Measurements from ENCODE around the gene ATF4.

ATF4 gene

DNA sequence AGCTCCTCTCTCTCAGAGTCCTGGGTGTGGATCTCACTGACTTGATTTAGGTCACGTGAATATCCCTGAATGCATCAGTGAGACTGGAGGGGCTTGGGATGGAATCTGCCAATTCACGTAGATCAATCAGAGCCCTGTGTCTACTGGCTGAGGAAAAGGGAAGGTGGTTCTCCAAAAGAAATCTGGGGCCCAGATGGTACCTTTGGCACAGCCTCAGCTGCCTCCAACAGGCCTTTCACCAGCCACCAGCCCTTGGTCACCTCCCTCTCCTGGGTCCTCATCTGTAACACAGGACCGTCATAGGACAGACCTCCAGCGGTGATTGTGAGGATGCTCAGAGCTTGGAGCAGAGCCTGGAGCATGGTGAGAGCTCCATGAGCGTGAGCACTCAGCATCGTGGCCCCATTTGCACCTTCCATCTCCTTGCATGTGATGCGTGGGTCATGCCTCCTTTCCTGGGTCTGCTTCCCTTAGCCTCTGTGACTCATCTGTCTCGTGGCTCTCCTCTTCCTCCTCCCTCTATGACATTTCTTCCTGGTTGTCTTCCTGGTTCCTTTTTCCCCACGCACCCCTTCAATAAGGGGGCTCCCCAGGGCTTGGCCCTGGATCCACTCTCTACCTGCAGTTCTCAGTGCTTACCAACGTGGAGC is 25.8 kb upstream of the ATF4 start:
- no peak for TF ChIP-seq GATA2 (IDR thresholded peaks at IDR 0.05; ENCODE audit: low read depth, low read length)
- no peak for TF ChIP-seq GATA3 (IDR thresholded peaks at IDR 0.05; ENCODE audit: low read depth, low read length)

DNA sequence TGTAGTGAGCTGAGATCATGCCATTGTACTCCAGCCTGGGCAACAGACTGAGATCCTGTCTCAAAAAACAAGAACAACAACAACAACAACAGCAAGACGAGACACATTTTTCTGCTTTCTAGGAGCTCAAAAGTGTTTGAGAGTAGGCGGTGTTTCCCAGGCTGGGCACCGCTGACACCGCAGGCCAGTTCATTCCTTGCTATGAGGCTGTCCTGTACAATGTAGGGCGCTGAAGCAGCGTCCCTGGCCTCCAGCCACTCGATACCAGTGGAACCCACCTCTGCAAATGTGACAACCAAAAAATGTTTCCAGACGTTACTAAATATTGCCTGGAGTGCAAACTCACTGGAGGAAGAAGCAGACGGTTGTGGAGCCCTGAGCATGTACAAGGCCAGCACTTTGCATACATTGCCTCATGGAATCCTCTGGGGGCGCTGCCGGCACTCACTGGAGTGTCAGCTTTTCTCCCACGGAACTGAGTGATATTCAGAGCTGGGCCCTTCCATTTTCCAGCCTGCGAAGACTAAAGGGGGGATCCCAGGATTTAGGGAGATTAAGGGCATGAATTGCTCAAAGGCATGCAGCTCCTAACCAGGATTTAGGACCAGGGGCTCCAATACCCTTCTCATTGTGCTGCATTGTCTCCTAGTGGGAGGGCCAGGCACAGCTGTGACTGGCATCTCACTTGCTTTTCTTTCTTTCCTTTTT is 24.1 kb upstream of the ATF4 start:
- TF ChIP-seq GATA2 (IDR thresholded peaks at IDR 0.05; ENCODE audit: low read depth, low read length) (no peak), GATA3 (IDR thresholded peaks at IDR 0.05; ENCODE audit: low read depth, low read length) (no peak)

DNA sequence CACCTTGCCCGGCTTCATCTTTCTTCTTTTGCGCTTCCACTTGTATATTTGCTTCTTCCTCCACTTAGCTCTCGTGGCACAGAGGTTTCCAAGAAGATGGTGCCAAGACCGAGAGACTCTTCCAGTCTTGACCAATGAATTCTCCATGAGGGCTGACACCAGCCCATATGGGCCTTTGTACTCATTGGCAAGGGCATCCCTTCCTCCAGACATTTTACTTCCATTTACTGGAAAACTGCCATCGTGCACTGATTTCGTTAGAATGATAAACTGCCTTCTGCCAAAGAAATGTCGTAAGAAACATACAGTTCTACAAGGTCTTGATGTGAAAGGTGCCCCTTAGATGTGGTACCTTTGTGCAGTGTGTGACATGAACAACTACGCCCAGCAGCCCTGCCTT is 22.9 kb upstream of the ATF4 start:
- TF ChIP-seq GATA3 (IDR thresholded peaks at IDR 0.05; ENCODE audit: low read depth, low read length) = no peak
- TF ChIP-seq GATA2 (IDR thresholded peaks at IDR 0.05; ENCODE audit: low read depth, low read length) = no peak

DNA sequence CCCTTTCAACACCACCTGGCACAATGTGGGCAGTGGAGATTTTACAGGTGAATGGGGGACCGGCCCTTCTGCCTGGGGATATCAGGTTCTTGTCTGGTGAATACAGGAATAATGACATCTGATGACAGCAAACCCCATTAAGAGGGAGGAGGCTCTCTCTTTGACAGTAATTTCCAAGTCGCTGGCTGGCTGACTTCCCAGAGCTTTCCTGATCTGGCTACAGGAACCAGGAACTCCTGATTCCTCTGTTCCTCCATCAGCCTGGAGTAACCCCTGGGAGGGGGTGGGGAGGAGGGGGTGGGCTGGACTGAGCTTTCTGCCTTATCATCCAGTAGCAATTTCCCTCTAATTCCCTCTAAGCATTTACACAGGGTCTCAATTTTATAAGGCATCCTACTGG is 22.0 kb upstream of the ATF4 start:
- TF ChIP-seq GATA2 (IDR thresholded peaks at IDR 0.05; ENCODE audit: low read depth, low read length) (no peak), GATA3 (IDR thresholded peaks at IDR 0.05; ENCODE audit: low read depth, low read length) (no peak)

DNA sequence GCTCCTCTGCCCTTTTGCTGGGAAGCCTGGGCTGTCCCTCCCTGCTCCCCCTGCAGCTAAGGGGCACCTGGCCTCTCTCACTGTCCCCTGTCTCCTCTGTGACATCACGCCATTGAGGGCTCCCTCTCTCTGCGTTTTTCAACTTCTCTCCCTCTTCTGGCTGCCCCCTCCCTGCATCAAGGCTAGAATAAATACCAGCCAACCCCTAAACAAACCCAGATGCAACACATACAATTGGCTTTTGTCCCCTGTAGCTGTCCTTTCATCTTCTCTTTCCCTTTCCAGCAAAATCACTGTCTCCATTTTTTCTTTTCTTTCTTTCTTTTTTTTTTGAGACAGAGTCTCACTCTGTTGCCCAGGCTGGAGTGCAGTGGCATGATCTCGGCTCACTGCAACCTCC is 21.6 kb upstream of the ATF4 start:
- TF ChIP-seq GATA3 (IDR thresholded peaks at IDR 0.05; ENCODE audit: low read depth, low read length) = no peak
- no peak for TF ChIP-seq GATA2 (IDR thresholded peaks at IDR 0.05; ENCODE audit: low read depth, low read length)

DNA sequence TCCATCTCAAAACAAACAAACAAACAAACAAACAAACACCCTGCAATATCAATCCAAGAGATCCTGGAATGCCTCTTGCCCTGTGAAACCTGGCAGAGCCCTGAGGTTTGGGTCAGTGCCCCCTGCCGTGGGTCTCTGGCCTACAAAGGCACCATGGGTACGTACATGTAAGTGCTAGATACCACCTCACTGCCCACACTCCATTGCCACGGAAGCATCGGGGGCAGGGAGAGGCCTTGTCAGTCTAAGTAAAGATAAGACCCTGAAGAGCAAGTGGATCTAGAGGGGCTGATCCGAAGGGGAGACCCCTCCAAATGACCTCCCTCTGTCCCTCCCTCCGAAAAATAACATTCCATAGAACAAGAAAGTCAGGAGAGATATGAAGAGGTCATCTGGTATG is 20.3 kb upstream of the ATF4 start:
- TF ChIP-seq GATA3 (IDR thresholded peaks at IDR 0.05; ENCODE audit: low read depth, low read length) (no peak), GATA2 (IDR thresholded peaks at IDR 0.05; ENCODE audit: low read depth, low read length) (no peak)

DNA sequence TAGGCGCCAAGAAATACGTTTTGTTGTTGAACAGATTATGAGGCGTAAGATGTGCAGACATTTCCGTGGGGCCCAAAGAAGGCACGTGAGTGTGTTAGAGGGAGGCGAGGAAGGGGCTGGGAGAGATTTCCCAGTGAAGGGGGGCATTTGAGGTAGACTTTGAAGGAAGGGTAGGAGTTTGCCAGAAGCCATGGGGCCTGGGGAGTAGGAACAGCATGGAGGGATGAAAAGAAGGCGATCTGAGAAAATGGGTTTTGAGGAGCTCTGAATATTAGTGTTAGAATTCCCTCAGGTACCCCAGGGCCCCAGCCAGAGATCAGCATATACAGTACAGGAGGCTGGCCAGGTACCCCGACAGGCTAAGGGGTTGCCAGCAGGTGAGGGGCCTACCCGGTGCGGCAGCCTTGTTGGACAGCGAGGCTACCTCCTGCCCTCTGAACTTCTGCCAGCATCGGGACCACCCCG is 18.7 kb upstream of the ATF4 start:
- TF ChIP-seq GATA3 (IDR thresholded peaks at IDR 0.05; ENCODE audit: low read depth, low read length) = no peak
- no peak for TF ChIP-seq GATA2 (IDR thresholded peaks at IDR 0.05; ENCODE audit: low read depth, low read length)

DNA sequence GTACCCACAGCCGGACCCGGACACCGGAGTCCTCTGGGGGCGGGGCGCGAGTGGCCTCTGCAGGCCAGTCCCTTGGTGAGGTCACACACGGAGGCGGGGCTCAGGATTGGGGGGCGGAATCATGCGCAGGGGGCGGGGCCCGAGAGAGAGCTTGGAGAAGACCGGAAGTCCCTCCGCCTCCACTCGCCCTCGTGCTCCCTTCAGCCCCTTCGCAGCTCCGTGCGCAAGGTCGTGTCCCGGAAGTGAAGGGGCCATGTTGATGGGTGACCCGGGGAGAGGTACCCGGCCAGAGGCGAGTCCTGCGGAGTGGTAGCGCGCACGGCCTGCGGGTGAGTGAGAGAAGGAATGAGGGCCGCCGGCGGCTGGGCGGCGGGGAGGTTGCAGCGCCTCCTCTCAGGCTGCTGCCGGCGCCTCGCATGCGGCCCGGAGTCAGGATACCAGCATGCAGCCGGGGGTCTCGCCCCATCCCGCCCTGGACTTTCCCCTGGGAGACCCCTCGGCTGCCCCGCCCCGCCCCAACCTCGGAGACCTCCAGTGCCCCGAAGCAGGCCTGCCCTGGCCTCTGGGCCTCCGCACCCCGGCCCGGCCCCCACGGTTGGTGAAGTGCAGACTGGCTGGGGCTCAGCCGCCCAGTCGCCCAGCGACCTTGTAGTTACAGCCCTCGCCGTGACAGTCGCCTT is 18.1 kb upstream of the ATF4 start, which contains the start of gene MIEF1:
Gene MIEF1, plus strand, starts transcription at position 182 of the 680 bp plus-strand sequence. CDS start 9,005 bp downstream, outside the sequence.
- no peak for TF ChIP-seq GATA2 (IDR thresholded peaks at IDR 0.05; ENCODE audit: low read depth, low read length)
- TF ChIP-seq GATA3 (IDR thresholded peaks at IDR 0.05; ENCODE audit: low read depth, low read length) = no peak

DNA sequence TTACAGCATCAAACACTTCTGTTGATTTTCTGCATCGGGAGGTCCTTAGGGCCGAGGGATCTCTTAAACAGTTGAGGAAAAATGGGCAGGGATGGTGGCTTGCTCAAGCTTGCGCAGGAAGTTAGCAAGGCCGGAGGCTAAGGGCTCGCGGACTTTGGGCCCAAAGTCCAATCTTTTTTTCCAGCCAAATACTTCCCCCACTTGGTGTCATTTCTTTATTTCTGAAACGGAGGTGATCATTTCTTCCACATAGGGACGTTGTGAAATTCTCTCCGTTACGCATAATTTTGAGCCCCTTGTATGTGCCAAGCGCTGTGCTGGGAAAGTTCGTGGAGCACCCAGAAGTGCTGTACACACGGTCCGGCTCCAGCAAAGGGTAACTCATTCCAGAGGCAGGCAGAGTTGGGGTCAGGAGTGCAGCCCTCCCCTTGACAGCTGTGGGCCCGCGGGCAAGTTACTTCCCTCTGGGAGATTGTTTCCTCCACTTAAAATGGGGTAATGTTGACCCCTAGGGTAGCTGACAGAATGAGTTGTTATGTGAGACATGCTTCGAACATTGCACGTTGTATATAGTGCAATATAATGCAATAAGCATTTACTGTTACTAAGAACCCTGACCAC is 17.5 kb upstream of the ATF4 start:
- TF ChIP-seq GATA3 (IDR thresholded peaks at IDR 0.05; ENCODE audit: low read depth, low read length) (no peak), GATA2 (IDR thresholded peaks at IDR 0.05; ENCODE audit: low read depth, low read length) (no peak)

DNA sequence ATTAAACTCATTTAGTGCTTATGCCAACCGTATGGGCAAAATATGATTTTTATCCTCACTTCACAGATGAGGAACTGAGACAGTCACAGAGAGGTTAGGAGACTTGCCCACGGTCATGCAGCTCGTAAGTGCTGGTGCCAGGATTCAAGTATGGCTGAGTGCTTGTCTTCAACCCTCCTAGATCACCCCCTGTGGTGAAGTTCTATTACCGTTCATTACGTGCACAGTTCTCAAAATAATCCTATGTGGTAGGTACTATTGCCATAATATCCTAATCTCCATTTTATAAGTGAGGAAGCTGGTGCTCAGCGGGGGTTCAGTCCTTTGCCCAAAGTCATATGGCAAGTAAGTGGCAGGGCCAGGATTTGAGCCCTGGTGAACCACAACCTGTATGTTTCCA is 16.7 kb upstream of the ATF4 start:
- TF ChIP-seq GATA3 (IDR thresholded peaks at IDR 0.05; ENCODE audit: low read depth, low read length) (no peak), GATA2 (IDR thresholded peaks at IDR 0.05; ENCODE audit: low read depth, low read length) (no peak)

DNA sequence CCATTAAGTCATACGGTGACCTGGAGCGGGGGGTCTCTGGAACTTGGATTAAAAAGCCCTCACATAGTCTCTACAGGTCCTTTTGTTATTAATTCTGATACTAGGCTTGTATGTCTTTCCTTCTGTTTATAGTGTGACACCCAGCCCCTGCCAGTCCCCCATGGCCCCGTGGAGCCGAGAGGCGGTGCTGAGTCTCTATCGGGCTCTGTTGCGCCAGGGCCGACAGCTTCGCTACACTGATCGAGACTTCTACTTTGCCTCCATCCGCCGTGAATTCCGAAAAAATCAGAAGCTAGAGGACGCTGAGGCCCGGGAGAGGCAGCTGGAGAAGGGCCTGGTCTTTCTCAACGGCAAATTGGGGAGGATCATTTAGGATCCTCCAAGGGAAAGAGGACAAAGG is 16.3 kb upstream of the ATF4 start:
- no peak for TF ChIP-seq GATA2 (IDR thresholded peaks at IDR 0.05; ENCODE audit: low read depth, low read length)
- no peak for TF ChIP-seq GATA3 (IDR thresholded peaks at IDR 0.05; ENCODE audit: low read depth, low read length)

DNA sequence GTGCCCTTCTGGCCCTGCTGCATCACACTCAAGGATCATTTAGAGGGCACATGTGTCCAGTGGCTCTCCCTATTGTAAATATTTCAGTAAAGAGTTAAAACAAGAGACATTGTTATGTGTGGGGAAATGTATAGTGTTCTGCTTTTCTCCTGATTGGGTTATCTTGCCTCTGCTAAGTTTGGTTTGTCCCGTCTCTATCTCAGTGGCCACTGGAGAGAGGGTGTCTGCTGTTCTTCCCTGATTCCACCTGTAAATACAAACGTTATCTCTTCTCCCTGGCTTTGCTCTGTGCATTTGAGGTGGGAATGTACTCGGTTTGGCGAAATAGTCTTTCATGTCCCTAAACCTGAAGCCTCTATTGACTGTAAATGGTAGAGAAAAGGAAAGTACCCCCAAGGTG is 12.0 kb upstream of the ATF4 start:
- TF ChIP-seq GATA3 (IDR thresholded peaks at IDR 0.05; ENCODE audit: low read depth, low read length) = no peak
- no peak for TF ChIP-seq GATA2 (IDR thresholded peaks at IDR 0.05; ENCODE audit: low read depth, low read length)

DNA sequence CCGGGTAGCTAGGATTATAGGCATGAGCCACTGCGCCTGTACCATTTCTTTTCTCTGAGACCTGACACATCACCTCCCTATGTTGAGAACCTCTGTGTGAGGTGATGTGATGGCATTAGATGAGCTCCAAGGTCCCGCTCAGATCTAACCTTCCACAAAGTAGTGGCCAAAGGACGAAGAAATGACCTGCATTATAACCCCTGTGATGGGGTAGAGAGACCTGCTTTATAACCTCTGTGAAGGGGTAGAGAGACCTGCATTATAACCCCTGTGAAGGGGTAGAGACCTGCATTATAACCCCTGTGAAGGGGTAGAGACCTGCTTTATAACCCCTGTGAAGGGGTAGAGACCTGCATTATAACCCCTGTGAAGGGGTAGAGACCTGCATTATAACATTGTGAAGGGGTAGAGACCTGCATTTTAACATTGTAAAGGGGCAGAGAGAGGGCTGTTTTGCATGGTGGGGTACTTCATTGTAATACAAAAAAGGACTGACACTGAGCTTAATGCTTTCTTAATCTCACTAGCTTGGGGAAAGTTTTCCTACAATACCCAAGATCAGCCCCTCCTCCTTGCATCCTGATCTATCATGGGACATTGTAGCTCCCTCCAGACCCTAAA is 9.7 kb upstream of the ATF4 start:
- TF ChIP-seq GATA3 (IDR thresholded peaks at IDR 0.05; ENCODE audit: low read depth, low read length) (no peak), GATA2 (IDR thresholded peaks at IDR 0.05; ENCODE audit: low read depth, low read length) (no peak)

DNA sequence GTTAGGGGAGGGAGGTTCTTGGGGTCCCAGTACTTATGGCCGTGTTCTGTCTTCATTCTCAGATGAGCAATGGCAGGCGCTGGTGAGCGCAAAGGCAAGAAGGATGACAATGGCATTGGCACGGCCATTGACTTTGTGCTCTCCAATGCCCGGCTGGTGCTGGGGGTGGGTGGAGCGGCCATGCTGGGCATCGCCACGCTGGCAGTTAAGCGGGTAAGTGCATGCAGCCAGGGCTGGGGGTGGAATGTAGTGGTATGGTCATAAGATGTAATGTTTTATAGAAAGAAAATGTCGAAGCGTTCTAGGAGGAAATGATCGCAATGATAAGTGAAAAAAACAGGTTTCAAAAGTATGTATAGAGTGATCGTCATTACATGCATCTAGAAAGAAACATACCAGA is 9.1 kb upstream of the ATF4 start:
- TF ChIP-seq GATA2 (IDR thresholded peaks at IDR 0.05; ENCODE audit: low read depth, low read length) = no peak
- no peak for TF ChIP-seq GATA3 (IDR thresholded peaks at IDR 0.05; ENCODE audit: low read depth, low read length)

Data from SH-SY5Y (cell line).